Adrenal gland (tissue), 19 donors: ENCODE measurements around the gene FARP1. TPM values are rescaled to one million over a fixed set of nuclear protein-coding genes. Genes with fewer than 3 reads are reported as not detected.
A peak's percentile ranks its signal among the peaks of the same experiment; 100 is the strongest.

Source experiments
- DNase-seq, 7 donors: peaks; one replicate each; pipeline ENCODE4 v3.0.0-alpha.2; 2019 to 2020
- H3K27ac ChIP-seq, 5 donors: fragments of 200-600 bp; sonication (generic) in 4 of 5; 1 replicate in 3 of 5; 2 replicates in 2 of 5; pipeline versions ENCODE4 v1.5.1 to v1.8.0; 2016 to 2020; ENCODE audit warnings: mild to moderate bottlenecking in 1 of 5
- H3K27me3 ChIP-seq: fragments of 200-600 bp; 2 replicates; pipeline ENCODE4 v1.8.0; 2021
- H3K36me3 ChIP-seq, 2 donors: fragments of 200-600 bp; replicated peaks in 1 of 2; 1 replicate in 1 of 2; 2 replicates in 1 of 2; pipeline versions ENCODE4 v1.5.1 to v1.8.0; 2018 to 2022
- H3K4me1 ChIP-seq, 2 donors: fragments of 200-600 bp; replicated peaks in 1 of 2; 1 replicate in 1 of 2; 2 replicates in 1 of 2; pipeline versions ENCODE4 v1.5.1 to v1.8.0; 2018 to 2021
- H3K4me3 ChIP-seq, 4 donors: fragments of 200-600 bp; sonication (generic) in 3 of 4; one replicate each; pipeline ENCODE4 v1.5.1; 2016 to 2018
- H3K9me3 ChIP-seq, 3 donors: fragments of 200-600 bp; sonication (generic) in 1 of 3; replicated peaks in 1 of 3; 1 replicate in 2 of 3; 2 replicates in 1 of 3; pipeline versions ENCODE4 v1.5.1 to v1.8.0; 2016 to 2021
- POLR2A ChIP-seq, 2 donors: fragments of 450-650 bp; IDR thresholded peaks; one replicate each; pipeline ENCODE4 v1.6.1; 2017; ENCODE audit warnings: antibody characterized with exemption in 2 of 2, mild to moderate bottlenecking in 2 of 2, moderate library complexity in 1 of 2
- WGBS, 4 donors: extraction: QIAGEN DNeasy Blood & Tissue Kit in 2 of 4; methylation state at CpG; one replicate each; pipeline versions ENCODE4 v1.1.5 to v1.1.7; 2013 to 2017; 5-methylcytosine and 5-hydroxymethylcytosine counted together
- intact Hi-C, 2 donors: fragments of 100-400 bp; cut with DNase I; formaldehyde crosslinking; loops; one replicate each; pipeline versions ENCODE4 v1.14.1 to v1.15.0; 2022 to 2023
- long read RNA-seq, 10 donors: library from polyadenylated mRNA in 3 of 10; unstranded in 2 of 10; stranded (forward) in 1 of 10; transcript quantifications; one replicate each; pipeline ENCODE4 v2.0.0 and lab custom pipeline, GENCODE V29; 2021 to 2026
- polyA plus RNA-seq, 3 donors: library from polyadenylated mRNA; stranded (reverse); fragments of 200-250 nt in 2 of 3; fragments of 350-450 nt in 1 of 3; fragmentation: Illumina TruSeq in 1 of 3; extraction: RNeasy Lipid Tissue Mini Kit (QIAGEN cat#74804) in 1 of 3; gene quantifications; one replicate each; pipeline ENCODE4 v1.2.3, GENCODE V29; 2013 to 2014
- total RNA-seq, 9 donors: library from RNA; depleted of rRNA in 4 of 9; stranded (reverse); fragments of >200 nt in 4 of 9; fragments of 120-200 nt in 1 of 9; fragmentation: NEBNext Ultra II Directional in 1 of 9; extraction: Animal tissue kit (Norgen Biotek cat#: 25700) in 1 of 9; gene quantifications; one replicate each; pipeline versions ENCODE4 v1.1.0 to v1.2.4, GENCODE V29; 2013 to 2023
- TF ChIP-seq, protein P1 (sequence below), 6 experiments: fragments of 450-650 bp in 4 of 6; fragments of 200-600 bp in 2 of 6; sonication (generic) in 1 of 6; IDR thresholded peaks; 1 replicate in 5 of 6; 2 replicates in 1 of 6; pipeline versions ENCODE4 v1.5.1 to v1.8.0; 2016 to 2021; ENCODE audit warnings: antibody characterized with exemption in 6 of 6, mild to moderate bottlenecking in 2 of 6, moderate library complexity in 1 of 6
- donor health status: healthy with polysubstance abuse.
- donor health status: Bipolar disorder and iron deficiency.
- donor health status: DM: yes; HTN: yes; CAD: no.
- donor health status: DM: no; HTN: no; CAD: no.
- donor health status: DM: no; HTN: no; CAD: no.
- donor health status: DM: yes; HTN: yes; CAD: no.

Gene FARP1, protein sequence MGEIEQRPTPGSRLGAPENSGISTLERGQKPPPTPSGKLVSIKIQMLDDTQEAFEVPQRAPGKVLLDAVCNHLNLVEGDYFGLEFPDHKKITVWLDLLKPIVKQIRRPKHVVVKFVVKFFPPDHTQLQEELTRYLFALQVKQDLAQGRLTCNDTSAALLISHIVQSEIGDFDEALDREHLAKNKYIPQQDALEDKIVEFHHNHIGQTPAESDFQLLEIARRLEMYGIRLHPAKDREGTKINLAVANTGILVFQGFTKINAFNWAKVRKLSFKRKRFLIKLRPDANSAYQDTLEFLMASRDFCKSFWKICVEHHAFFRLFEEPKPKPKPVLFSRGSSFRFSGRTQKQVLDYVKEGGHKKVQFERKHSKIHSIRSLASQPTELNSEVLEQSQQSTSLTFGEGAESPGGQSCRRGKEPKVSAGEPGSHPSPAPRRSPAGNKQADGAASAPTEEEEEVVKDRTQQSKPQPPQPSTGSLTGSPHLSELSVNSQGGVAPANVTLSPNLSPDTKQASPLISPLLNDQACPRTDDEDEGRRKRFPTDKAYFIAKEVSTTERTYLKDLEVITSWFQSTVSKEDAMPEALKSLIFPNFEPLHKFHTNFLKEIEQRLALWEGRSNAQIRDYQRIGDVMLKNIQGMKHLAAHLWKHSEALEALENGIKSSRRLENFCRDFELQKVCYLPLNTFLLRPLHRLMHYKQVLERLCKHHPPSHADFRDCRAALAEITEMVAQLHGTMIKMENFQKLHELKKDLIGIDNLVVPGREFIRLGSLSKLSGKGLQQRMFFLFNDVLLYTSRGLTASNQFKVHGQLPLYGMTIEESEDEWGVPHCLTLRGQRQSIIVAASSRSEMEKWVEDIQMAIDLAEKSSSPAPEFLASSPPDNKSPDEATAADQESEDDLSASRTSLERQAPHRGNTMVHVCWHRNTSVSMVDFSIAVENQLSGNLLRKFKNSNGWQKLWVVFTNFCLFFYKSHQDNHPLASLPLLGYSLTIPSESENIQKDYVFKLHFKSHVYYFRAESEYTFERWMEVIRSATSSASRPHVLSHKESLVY
- 100 to 1,000 TPM in 3 of 9 donors, 10 to 100 TPM in 6; 39.9 to 304 (median 85.4) TPM for total RNA-seq
- 100 to 1,000 TPM in 1 of 3 donors, 10 to 100 TPM in 2; 27.1 to 258 (median 36.6) TPM for polyA plus RNA-seq
- long read RNA-seq, donor 1, full-length matches to known transcripts: 12 of 32 reads
- long read RNA-seq, donor 1, partial matches to known transcripts: 20 of 32 reads
- long read RNA-seq, donor 1, other reads (novel, unspliced or antisense): 0 of 32 reads
- long read RNA-seq, donor 2, full-length matches to known transcripts: 10 of 23 reads
- long read RNA-seq, donor 2, partial matches to known transcripts: 13 of 23 reads
- long read RNA-seq, donor 2, other reads (novel, unspliced or antisense): 0 of 23 reads
- long read RNA-seq, donor 3, full-length matches to known transcripts: 5 of 32 reads
- long read RNA-seq, donor 3, partial matches to known transcripts: 27 of 32 reads
- long read RNA-seq, donor 3, other reads (novel, unspliced or antisense): 0 of 32 reads
- long read RNA-seq, donor 4, partial matches to known transcripts: 5 of 11 reads
- long read RNA-seq, donor 4, other reads (novel, unspliced or antisense): 6 of 11 reads
- long read RNA-seq, donor 5, full-length matches to known transcripts: 54 of 84 reads
- long read RNA-seq, donor 5, partial matches to known transcripts: 14 of 84 reads
- long read RNA-seq, donor 5, other reads (novel, unspliced or antisense): 16 of 84 reads
- long read RNA-seq, donor 6, partial matches to known transcripts: 3 of 5 reads
- long read RNA-seq, donor 6, other reads (novel, unspliced or antisense): 2 of 5 reads
- long read RNA-seq, donor 7, full-length matches to known transcripts: 7 of 12 reads
- long read RNA-seq, donor 7, partial matches to known transcripts: 5 of 12 reads
- long read RNA-seq, donor 7, other reads (novel, unspliced or antisense): 0 of 12 reads
- long read RNA-seq, donor 8, full-length matches to known transcripts: 18 of 29 reads
- long read RNA-seq, donor 8, partial matches to known transcripts: 11 of 29 reads
- long read RNA-seq, donor 8, other reads (novel, unspliced or antisense): 0 of 29 reads
- long read RNA-seq, donor 9, full-length matches to known transcripts: 12 of 61 reads
- long read RNA-seq, donor 9, partial matches to known transcripts: 49 of 61 reads
- long read RNA-seq, donor 9, other reads (novel, unspliced or antisense): 0 of 61 reads
- long read RNA-seq, donor 10, full-length matches to known transcripts: 6 of 6 reads
- long read RNA-seq, donor 10, partial matches to known transcripts: 0 of 6 reads
- long read RNA-seq, donor 10, other reads (novel, unspliced or antisense): 0 of 6 reads

DNA sequence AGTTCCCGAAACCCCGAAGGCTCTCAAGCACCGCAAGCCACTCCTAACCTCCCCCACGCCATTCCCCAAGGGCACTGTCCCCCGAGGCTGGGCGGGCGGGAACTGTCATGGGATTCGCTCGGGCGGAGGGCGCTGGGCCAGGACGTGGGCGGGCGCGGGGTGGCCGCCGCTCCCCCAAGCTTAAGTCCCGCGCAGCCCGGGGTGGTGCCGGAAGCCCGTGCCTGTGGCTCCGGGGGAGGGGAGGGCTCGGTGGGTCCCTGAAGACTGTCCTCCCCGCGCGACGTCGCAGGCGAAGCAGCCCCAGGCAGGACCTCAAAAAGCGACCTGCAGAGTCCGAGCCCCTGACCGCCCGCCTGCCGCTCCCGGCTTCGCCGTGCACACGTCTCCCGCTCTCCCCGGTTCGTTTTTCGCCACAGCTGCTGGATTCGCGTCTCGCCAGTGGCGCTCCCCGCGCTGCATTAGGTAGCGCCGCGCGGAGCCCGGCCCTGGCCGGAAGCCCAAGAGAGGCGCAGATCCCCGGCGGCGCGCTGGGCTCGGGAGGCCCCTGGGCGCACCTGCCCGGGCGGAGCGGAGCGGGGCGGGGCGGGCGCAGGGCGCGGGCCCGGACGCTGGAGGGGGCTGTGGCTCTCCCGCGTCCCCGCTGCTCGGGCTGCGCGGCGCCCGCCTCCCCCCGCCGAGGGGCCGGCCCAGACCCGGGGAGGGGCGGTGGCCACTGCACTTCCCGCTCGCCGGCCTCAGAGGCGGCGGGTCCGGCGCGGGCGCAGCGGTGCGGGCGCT is at the start of gene FARP1:
TSS of gene FARP1 (plus strand) at position 715 of the 777 bp plus-strand sequence. CDS start 70,149 bp downstream, outside the sequence.
- WGBS, 4 donors: 0 to 1% (median 1%) methylated on average over 16 to 98 of the region's 98 CpGs
- intact Hi-C loops: loop anchor here (10.0 kb wide), 2 partner anchors 72 to 252 kb away; no protein-coding TSS in a partner anchor
- H3K36me3 ChIP-seq: no peaks in the 10 kb centered on the region
- peak; percentile 21 to 68 for TF ChIP-seq POLR2A (IDR thresholded peaks at IDR 0.05)
- TF ChIP-seq, protein P1, sequence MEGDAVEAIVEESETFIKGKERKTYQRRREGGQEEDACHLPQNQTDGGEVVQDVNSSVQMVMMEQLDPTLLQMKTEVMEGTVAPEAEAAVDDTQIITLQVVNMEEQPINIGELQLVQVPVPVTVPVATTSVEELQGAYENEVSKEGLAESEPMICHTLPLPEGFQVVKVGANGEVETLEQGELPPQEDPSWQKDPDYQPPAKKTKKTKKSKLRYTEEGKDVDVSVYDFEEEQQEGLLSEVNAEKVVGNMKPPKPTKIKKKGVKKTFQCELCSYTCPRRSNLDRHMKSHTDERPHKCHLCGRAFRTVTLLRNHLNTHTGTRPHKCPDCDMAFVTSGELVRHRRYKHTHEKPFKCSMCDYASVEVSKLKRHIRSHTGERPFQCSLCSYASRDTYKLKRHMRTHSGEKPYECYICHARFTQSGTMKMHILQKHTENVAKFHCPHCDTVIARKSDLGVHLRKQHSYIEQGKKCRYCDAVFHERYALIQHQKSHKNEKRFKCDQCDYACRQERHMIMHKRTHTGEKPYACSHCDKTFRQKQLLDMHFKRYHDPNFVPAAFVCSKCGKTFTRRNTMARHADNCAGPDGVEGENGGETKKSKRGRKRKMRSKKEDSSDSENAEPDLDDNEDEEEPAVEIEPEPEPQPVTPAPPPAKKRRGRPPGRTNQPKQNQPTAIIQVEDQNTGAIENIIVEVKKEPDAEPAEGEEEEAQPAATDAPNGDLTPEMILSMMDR (IDR thresholded peaks at IDR 0.05): peak in 3 of 6 experiments; percentile 47 to 79 (median 76)
- DNase-seq: peak; percentile 77 to 88 (median 83)
- H3K27me3 ChIP-seq: no peaks in the 10 kb centered on the region
- H3K27ac ChIP-seq: peak within 1 kb of the TSS in 4 of 5 donors; percentile 76 to 85 (median 81)
- H3K4me1 ChIP-seq: peaks cover 26 to 34% of the 10 kb centered on the region in 2 donors
- peak within 1 kb of the TSS; percentile 54 to 95 (median 78) for H3K4me3 ChIP-seq
- H3K9me3 ChIP-seq: no peaks in the 10 kb centered on the region

DNA sequence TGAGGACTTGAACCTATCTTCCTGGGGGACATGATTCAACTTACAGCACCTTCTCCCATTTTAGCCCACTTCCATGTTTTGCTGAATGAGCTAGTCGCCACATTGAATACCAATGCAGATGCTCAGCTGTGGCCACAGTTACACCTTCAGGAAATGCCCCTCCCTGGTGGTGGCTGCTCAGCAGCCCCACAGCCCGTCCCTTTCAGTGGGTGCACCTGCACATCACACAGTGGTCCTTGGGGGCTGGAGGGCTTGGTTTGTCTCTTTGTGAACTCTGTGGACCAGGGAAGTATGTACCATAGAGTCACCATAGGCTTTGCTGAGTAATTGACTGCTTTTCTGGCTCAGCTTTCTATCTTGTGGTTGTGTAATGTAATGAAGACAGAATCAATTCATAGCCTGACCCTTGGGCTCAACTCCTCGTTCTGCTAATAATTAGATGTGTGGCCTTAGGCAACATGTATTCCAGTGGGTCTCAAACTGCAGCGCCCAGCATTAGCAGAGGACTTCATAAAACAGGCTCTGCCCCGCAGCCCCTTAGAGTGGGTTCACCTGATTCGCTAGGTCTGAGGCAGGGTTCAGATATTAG is 48.1 kb upstream of the FARP1 start:
- Histone ChIP-seq H3K36me3 (no peaks in the 10 kb centered on the region), H3K4me1 (no peaks in the 10 kb centered on the region), H3K27me3 (no peaks in the 10 kb centered on the region), H3K27ac (no peak overlapping the region), H3K9me3 (no peaks in the 10 kb centered on the region), H3K4me3 (no peak overlapping the region)
- intact Hi-C loops: no loop called here
- TF ChIP-seq, protein P1 (IDR thresholded peaks at IDR 0.05): no peak
- no peak for TF ChIP-seq POLR2A (IDR thresholded peaks at IDR 0.05)
- no peak for DNase-seq
- WGBS, 4 donors: 78 to 91% (median 85%) methylated on average over 6 of the region's 6 CpGs
